Fibroblast of skin of left quadriceps (primary cell): Measurements from ENCODE around the gene OR5A2.
"Not testable (repeated sequence)": the region's sequence is repeated elsewhere in the genome, so short reads cannot be mapped to it uniquely, and the experiment has no call there.

Experiments used
- DNase-seq, 2 experiments: peaks; one replicate each; pipeline ENCODE4 v3.0.0-alpha.2; 2013; ENCODE audit warnings: low read depth in 2 of 2

Gene OR5A2

GRCh38 chr11:59380263-59381059 is 45.8 kb downstream of the OR5A2 start:
- DNase-seq = no peak

GRCh38 chr11:59372324-59372723 is 53.9 kb downstream of the OR5A2 start:
- DNase-seq = not testable (repeated sequence)

GRCh38 chr11:59368238-59369022 is 57.8 kb downstream of the OR5A2 start:
- no peak for DNase-seq
